SK-N-MC (cell line): Measurements from ENCODE around the gene SYCN.

Experiments used
- EZH2 ChIP-seq: fragments of 200-600 bp; sonication (generic); IDR thresholded peaks from one replicate; pipeline ENCODE4 v1.6.1; 2017; ENCODE audit warnings: antibody characterized with exemption
- FOXP2 ChIP-seq: optimal IDR thresholded peaks from 2 replicates; pipeline ENCODE3; 2011; ENCODE audit warnings: mild to moderate bottlenecking, moderate library complexity; ENCODE audit not compliant: insufficient read depth; ENCODE audit errors: extremely low read length, control extremely low read depth

DNA sequence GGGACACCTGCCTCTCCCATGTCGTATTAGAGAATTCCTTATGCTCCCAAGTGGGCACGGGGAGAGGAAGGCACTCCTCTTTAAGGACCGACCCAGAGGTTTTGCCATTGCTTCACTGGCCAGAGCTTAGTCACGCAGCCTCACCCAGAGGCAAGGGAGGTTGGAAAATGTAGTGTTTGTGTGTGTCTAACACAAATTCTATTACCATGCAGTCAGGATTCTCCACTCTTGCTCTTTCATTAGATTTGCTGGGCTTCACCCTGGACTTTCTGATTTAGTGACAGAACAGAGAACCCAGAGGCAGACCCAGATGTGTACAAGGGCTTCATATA, 21.9 kb downstream of the SYCN start:
- TF ChIP-seq EZH2 (no peak), FOXP2 (no peak)
